Adrenal gland (tissue), 12 donors: ENCODE results near the gene PXT1. TPM values are rescaled to one million over a fixed set of nuclear protein-coding genes. Genes with fewer than 3 reads are reported as not detected.

Source experiments
- DNase-seq, 7 donors: peaks; one replicate each; pipeline ENCODE4 v3.0.0-alpha.2; 2019 to 2020
- H3K27ac ChIP-seq, 5 donors: fragments of 200-600 bp; sonication (generic) in 4 of 5; 1 replicate in 3 of 5; 2 replicates in 2 of 5; pipeline versions ENCODE4 v1.5.1 to v1.8.0; 2016 to 2020; ENCODE audit warnings: mild to moderate bottlenecking in 1 of 5
- H3K27me3 ChIP-seq: fragments of 200-600 bp; 2 replicates; pipeline ENCODE4 v1.8.0; 2021
- H3K36me3 ChIP-seq, 2 donors: fragments of 200-600 bp; replicated peaks in 1 of 2; 1 replicate in 1 of 2; 2 replicates in 1 of 2; pipeline versions ENCODE4 v1.5.1 to v1.8.0; 2018 to 2022
- H3K4me1 ChIP-seq, 2 donors: fragments of 200-600 bp; replicated peaks in 1 of 2; 1 replicate in 1 of 2; 2 replicates in 1 of 2; pipeline versions ENCODE4 v1.5.1 to v1.8.0; 2018 to 2021
- H3K4me3 ChIP-seq, 4 donors: fragments of 200-600 bp; sonication (generic) in 3 of 4; one replicate each; pipeline ENCODE4 v1.5.1; 2016 to 2018
- H3K9me3 ChIP-seq, 3 donors: fragments of 200-600 bp; sonication (generic) in 1 of 3; replicated peaks in 1 of 3; 1 replicate in 2 of 3; 2 replicates in 1 of 3; pipeline versions ENCODE4 v1.5.1 to v1.8.0; 2016 to 2021
- POLR2A ChIP-seq, 2 donors: fragments of 450-650 bp; IDR thresholded peaks; one replicate each; pipeline ENCODE4 v1.6.1; 2017; ENCODE audit warnings: antibody characterized with exemption in 2 of 2, mild to moderate bottlenecking in 2 of 2, moderate library complexity in 1 of 2
- WGBS, 4 donors: extraction: QIAGEN DNeasy Blood & Tissue Kit in 2 of 4; methylation state at CpG; one replicate each; pipeline versions ENCODE4 v1.1.5 to v1.1.7; 2013 to 2017; 5-methylcytosine and 5-hydroxymethylcytosine counted together
- intact Hi-C, 2 donors: fragments of 100-400 bp; cut with DNase I; formaldehyde crosslinking; loops; one replicate each; pipeline versions ENCODE4 v1.14.1 to v1.15.0; 2022 to 2023
- polyA plus RNA-seq, 3 donors: library from polyadenylated mRNA; stranded (reverse); fragments of 200-250 nt in 2 of 3; fragments of 350-450 nt in 1 of 3; fragmentation: Illumina TruSeq in 1 of 3; extraction: RNeasy Lipid Tissue Mini Kit (QIAGEN cat#74804) in 1 of 3; gene quantifications; one replicate each; pipeline ENCODE4 v1.2.3, GENCODE V29; 2013 to 2014
- total RNA-seq, 9 donors: library from RNA; depleted of rRNA in 4 of 9; stranded (reverse); fragments of >200 nt in 4 of 9; fragments of 120-200 nt in 1 of 9; fragmentation: NEBNext Ultra II Directional in 1 of 9; extraction: Animal tissue kit (Norgen Biotek cat#: 25700) in 1 of 9; gene quantifications; one replicate each; pipeline versions ENCODE4 v1.1.0 to v1.2.4, GENCODE V29; 2013 to 2023
- TF ChIP-seq, protein P1 (sequence below), 6 experiments: fragments of 450-650 bp in 4 of 6; fragments of 200-600 bp in 2 of 6; sonication (generic) in 1 of 6; IDR thresholded peaks; 1 replicate in 5 of 6; 2 replicates in 1 of 6; pipeline versions ENCODE4 v1.5.1 to v1.8.0; 2016 to 2021; ENCODE audit warnings: antibody characterized with exemption in 6 of 6, mild to moderate bottlenecking in 2 of 6, moderate library complexity in 1 of 6
- donor health status: healthy with polysubstance abuse.
- donor health status: Bipolar disorder and iron deficiency.
- donor health status: DM: yes; HTN: yes; CAD: no.
- donor health status: DM: no; HTN: no; CAD: no.
- donor health status: DM: no; HTN: no; CAD: no.
- donor health status: DM: yes; HTN: yes; CAD: no.

PXT1 gene
- total and polyA plus RNA-seq, 12 donors, result not detected

GRCh38 chr6:36378936-36379335 lies 63.7 kb downstream of the PXT1 start:
- no peak for DNase-seq
- Histone ChIP-seq H3K4me3 (no peak overlapping the region), H3K36me3 (no peaks in the 10 kb centered on the region), H3K27me3 (no peaks in the 10 kb centered on the region), H3K9me3 (no peaks in the 10 kb centered on the region), H3K27ac (no peak overlapping the region), H3K4me1 (no peaks in the 10 kb centered on the region)
- intact Hi-C loops, result no loop called here
- WGBS, 4 donors, result 88 to 94% (median 89%) methylated on average over 10 of the region's 10 CpGs
- TF ChIP-seq POLR2A (IDR thresholded peaks at IDR 0.05), result no peak
- TF ChIP-seq, protein P1, sequence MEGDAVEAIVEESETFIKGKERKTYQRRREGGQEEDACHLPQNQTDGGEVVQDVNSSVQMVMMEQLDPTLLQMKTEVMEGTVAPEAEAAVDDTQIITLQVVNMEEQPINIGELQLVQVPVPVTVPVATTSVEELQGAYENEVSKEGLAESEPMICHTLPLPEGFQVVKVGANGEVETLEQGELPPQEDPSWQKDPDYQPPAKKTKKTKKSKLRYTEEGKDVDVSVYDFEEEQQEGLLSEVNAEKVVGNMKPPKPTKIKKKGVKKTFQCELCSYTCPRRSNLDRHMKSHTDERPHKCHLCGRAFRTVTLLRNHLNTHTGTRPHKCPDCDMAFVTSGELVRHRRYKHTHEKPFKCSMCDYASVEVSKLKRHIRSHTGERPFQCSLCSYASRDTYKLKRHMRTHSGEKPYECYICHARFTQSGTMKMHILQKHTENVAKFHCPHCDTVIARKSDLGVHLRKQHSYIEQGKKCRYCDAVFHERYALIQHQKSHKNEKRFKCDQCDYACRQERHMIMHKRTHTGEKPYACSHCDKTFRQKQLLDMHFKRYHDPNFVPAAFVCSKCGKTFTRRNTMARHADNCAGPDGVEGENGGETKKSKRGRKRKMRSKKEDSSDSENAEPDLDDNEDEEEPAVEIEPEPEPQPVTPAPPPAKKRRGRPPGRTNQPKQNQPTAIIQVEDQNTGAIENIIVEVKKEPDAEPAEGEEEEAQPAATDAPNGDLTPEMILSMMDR (IDR thresholded peaks at IDR 0.05), result no peak

GRCh38 chr6:36378243-36378920 lies 64.3 kb downstream of the PXT1 start:
- Histone ChIP-seq H3K36me3 (no peaks in the 10 kb centered on the region), H3K27ac (no peak overlapping the region), H3K4me1 (no peaks in the 10 kb centered on the region), H3K9me3 (no peaks in the 10 kb centered on the region), H3K4me3 (no peak overlapping the region), H3K27me3 (no peaks in the 10 kb centered on the region)
- intact Hi-C loops, result no loop called here
- DNase-seq, result no peak
- WGBS, 4 donors, result 82 to 94% (median 89%) methylated on average over 4 of the region's 4 CpGs
- TF ChIP-seq, protein P1 (IDR thresholded peaks at IDR 0.05), result no peak

DNA sequence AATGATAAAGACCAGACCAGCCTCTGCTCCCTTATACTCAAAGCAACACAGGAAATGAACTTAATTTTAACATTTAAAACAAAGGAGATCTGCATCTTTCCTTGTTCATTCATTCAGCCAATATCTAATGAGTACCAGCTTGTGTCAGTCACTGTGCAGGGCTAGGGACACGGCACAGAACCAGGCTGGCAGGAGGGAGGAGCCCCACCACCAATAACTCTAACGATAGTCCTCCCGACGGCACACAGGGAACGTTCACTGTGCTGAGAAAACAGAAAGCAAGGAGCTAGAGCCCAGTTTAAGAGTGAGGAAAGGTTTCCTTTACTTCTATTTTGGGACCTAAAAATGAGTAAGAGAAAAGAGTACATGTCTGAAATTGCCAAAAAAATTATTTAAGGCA lies 65.1 kb downstream of the PXT1 start:
- H3K9me3 ChIP-seq, result no peaks in the 10 kb centered on the region
- no peak overlapping the region for H3K27ac ChIP-seq
- DNase-seq, result no peak
- intact Hi-C loops, result no loop called here
- no peak overlapping the region for H3K4me3 ChIP-seq
- TF ChIP-seq POLR2A (IDR thresholded peaks at IDR 0.05), result no peak
- TF ChIP-seq, protein P1 (IDR thresholded peaks at IDR 0.05), result no peak
- H3K36me3 ChIP-seq, result no peaks in the 10 kb centered on the region
- H3K4me1 ChIP-seq, result no peaks in the 10 kb centered on the region
- WGBS, 4 donors, result 62 to 86% (median 78%) methylated on average over 5 of the region's 5 CpGs
- no peaks in the 10 kb centered on the region for H3K27me3 ChIP-seq

- H3K9me3 ChIP-seq, result no peaks in the 10 kb centered on the region
- 95 to 100% (median 96%) methylated on average over 8 of the region's 8 CpGs for WGBS, 4 donors
- H3K4me1 ChIP-seq, result no peaks in the 10 kb centered on the region
- no peak for DNase-seq
- no peak for TF ChIP-seq POLR2A (IDR thresholded peaks at IDR 0.05)
- TF ChIP-seq, protein P1 (IDR thresholded peaks at IDR 0.05), result no peak
- no peaks in the 10 kb centered on the region for H3K27me3 ChIP-seq
- intact Hi-C loops, result no loop called here
- H3K27ac ChIP-seq, result no peak overlapping the region
- H3K36me3 ChIP-seq, result no peaks in the 10 kb centered on the region
- H3K4me3 ChIP-seq, result no peak overlapping the region
These were observed 65.9 kb downstream of the PXT1 start for GRCh38 chr6:36376742-36377141.
